Caco-2 (cell line): ENCODE data around the gene ANO4. TPM values are rescaled to one million over a fixed set of nuclear protein-coding genes. Genes with fewer than 3 reads are reported as not detected.

Experiments
- BruUV-seq: library from RNA; stranded (reverse); fragments of 400-500 nt; replicated peaks from 2 replicates; lab custom pipeline; 2021; lab: Mats Ljungman, UMichigan
- CTCF ChIA-PET: fragments of 300-600 bp; sonication (Branson Sonifier 250); formaldehyde crosslinking; loops from one replicate; lab custom pipeline; 2022; ENCODE audit warnings: antibody characterized with exemption; lab: Charles Lee
- POLR2A ChIA-PET: fragments of 300-600 bp; sonication (Branson Sonifier 250); formaldehyde crosslinking; loops from one replicate; lab custom pipeline; 2022; ENCODE audit warnings: antibody characterized with exemption; lab: Charles Lee
- DNase-seq, 2 experiments: peaks; one replicate each; pipeline versions ENCODE4 v3.0.0 to v3.0.0-alpha.2; 2020 to 2022
- H3K27me3 ChIP-seq: replicated peaks from 2 replicates; pipeline ENCODE4 v1.6.0; 2011; ENCODE audit warnings: low read length; ENCODE audit not compliant: control insufficient read depth, insufficient read depth
- H3K36me3 ChIP-seq: 2 replicates; pipeline ENCODE4 v1.5.1; 2011; ENCODE audit warnings: low read length; ENCODE audit not compliant: control insufficient read depth, insufficient read depth
- H3K4me1 ChIP-seq: fragments of 250-450 bp; sonication (Bioruptor Pico); 2 replicates; pipeline ENCODE4 v1.5.1; 2020; ENCODE audit warnings: mild to moderate bottlenecking
- H3K4me3 ChIP-seq: 2 replicates; pipeline ENCODE4 v1.5.1; 2011; ENCODE audit warnings: low read depth, mild to moderate bottlenecking, control low read depth, low read length
- H3K9me3 ChIP-seq: fragments of 250-450 bp; sonication (Bioruptor Pico); 2 replicates; pipeline ENCODE4 v1.5.1; 2020; ENCODE audit warnings: mild to moderate bottlenecking, moderate library complexity
- H3K27ac Mint-ChIP-seq: one replicate; pipeline ENCODE4 v1.8.0; 2022; ENCODE audit warnings: mixed read lengths; ENCODE audit not compliant: unreplicated experiment
- H3K27me3 Mint-ChIP-seq: one replicate; pipeline ENCODE4 v1.8.0; 2022; ENCODE audit warnings: mixed read lengths; ENCODE audit not compliant: insufficient read depth, unreplicated experiment
- H3K36me3 Mint-ChIP-seq: one replicate; pipeline ENCODE4 v1.8.0; 2022; ENCODE audit warnings: mild to moderate bottlenecking, mixed read lengths; ENCODE audit not compliant: insufficient read depth, unreplicated experiment
- H3K4me1 Mint-ChIP-seq: one replicate; pipeline ENCODE4 v1.8.0; 2022; ENCODE audit warnings: low read depth, mixed read lengths; ENCODE audit not compliant: unreplicated experiment
- H3K4me3 Mint-ChIP-seq: one replicate; pipeline ENCODE4 v1.8.0; 2022; ENCODE audit warnings: mild to moderate bottlenecking, moderate library complexity, mixed read lengths; ENCODE audit not compliant: unreplicated experiment
- H3K9me3 Mint-ChIP-seq: one replicate; pipeline ENCODE4 v1.8.0; 2022; ENCODE audit warnings: mixed read lengths; ENCODE audit not compliant: unreplicated experiment
- CTCF ChIP-seq, 2 experiments: fragments of 200-600 bp in 1 of 2; IDR thresholded peaks; 1 replicate in 1 of 2; 2 replicates in 1 of 2; pipeline versions ENCODE4 v1.5.1 to v1.8.0; 2011 to 2022; ENCODE audit warnings: antibody characterized with exemption in 1 of 2, control low read depth in 1 of 2, inconsistent platforms in 1 of 2, low read depth in 1 of 2, low read length in 1 of 2, mild to moderate bottlenecking in 1 of 2, moderate library complexity in 1 of 2; ENCODE audit not compliant: insufficient read depth in 1 of 2, severe bottlenecking in 1 of 2, unreplicated experiment in 1 of 2
- intact Hi-C: fragments of 100-400 bp; cut with micrococcal nuclease; formaldehyde crosslinking; loops from one replicate; pipeline ENCODE4 v1.10.0; 2022; ENCODE audit not compliant: unreplicated experiment
- total RNA-seq: library from RNA; stranded (reverse); gene quantifications from 2 replicates; pipeline ENCODE4 v1.2.3, GENCODE V29; 2022

ANO4 gene
- total RNA-seq, 1 experiment from 2014 or later: 0.09 TPM

- Histone ChIP-seq H3K9me3 (peaks cover 4% of the 10 kb centered on the region; the same call in 1 of the 2 replicates), H3K27me3 (no peaks in the 10 kb centered on the region), H3K4me3 (no peak overlapping the region), H3K36me3 (no peaks in the 10 kb centered on the region), H3K4me1 (no peaks in the 10 kb centered on the region)
- POLR2A ChIA-PET: no interaction called here
- intact Hi-C loops: no loop called here
- no peak for DNase-seq
- no TSS peak for BruUV-seq
- Mint-ChIP-seq H3K36me3 (no peaks in the 10 kb centered on the region), H3K9me3 (no peaks in the 10 kb centered on the region), H3K27me3 (peaks cover 23% of the 10 kb centered on the region), H3K27ac (no peak overlapping the region), H3K4me3 (no peak overlapping the region), H3K4me1 (no peaks in the 10 kb centered on the region)
- CTCF ChIA-PET: no interaction called here
- TF ChIP-seq CTCF (IDR thresholded peaks at IDR 0.05; ENCODE audit: insufficient read depth in 1 of 2, low read depth in 1 of 2, low read length in 1 of 2, severe bottlenecking in 1 of 2, unreplicated experiment in 1 of 2): no peak
Measured at GRCh38 chr12:101165319-101165718, 370.7 kb downstream of the ANO4 start.

GRCh38 chr12:101166866-101167265 lies 372.3 kb downstream of the ANO4 start:
- no peaks in the 10 kb centered on the region for H3K36me3 Mint-ChIP-seq
- ChIA-PET POLR2A (no interaction called here), CTCF (no interaction called here)
- no TSS peak for BruUV-seq
- Histone ChIP-seq H3K36me3 (no peaks in the 10 kb centered on the region), H3K9me3 (peaks cover 4% of the 10 kb centered on the region; the same call in 1 of the 2 replicates), H3K27me3 (no peaks in the 10 kb centered on the region), H3K4me3 (no peak overlapping the region), H3K4me1 (no peaks in the 10 kb centered on the region)
- no peak for TF ChIP-seq CTCF (IDR thresholded peaks at IDR 0.05; ENCODE audit: insufficient read depth in 1 of 2, low read depth in 1 of 2, low read length in 1 of 2, severe bottlenecking in 1 of 2, unreplicated experiment in 1 of 2)
- H3K4me1 Mint-ChIP-seq: no peaks in the 10 kb centered on the region
- H3K27me3 Mint-ChIP-seq: peaks cover 26% of the 10 kb centered on the region
- no peak overlapping the region for H3K4me3 Mint-ChIP-seq
- no peak for DNase-seq
- H3K27ac Mint-ChIP-seq: no peak overlapping the region
- intact Hi-C loops: no loop called here
- H3K9me3 Mint-ChIP-seq: no peaks in the 10 kb centered on the region

GRCh38 chr12:101168001-101168400 lies 373.4 kb downstream of the ANO4 start:
- peaks cover 4% of the 10 kb centered on the region; the same call in 1 of the 2 replicates for H3K9me3 ChIP-seq
- H3K27me3 Mint-ChIP-seq: peaks cover 24% of the 10 kb centered on the region
- CTCF ChIA-PET: no interaction called here
- intact Hi-C loops: no loop called here
- no peaks in the 10 kb centered on the region for H3K36me3 Mint-ChIP-seq
- no peaks in the 10 kb centered on the region for H3K36me3 ChIP-seq
- H3K27me3 ChIP-seq: no peaks in the 10 kb centered on the region
- no peak for DNase-seq
- no peak overlapping the region for H3K27ac Mint-ChIP-seq
- BruUV-seq: no TSS peak
- POLR2A ChIA-PET: no interaction called here
- TF ChIP-seq CTCF (IDR thresholded peaks at IDR 0.05; ENCODE audit: insufficient read depth in 1 of 2, low read depth in 1 of 2, low read length in 1 of 2, severe bottlenecking in 1 of 2, unreplicated experiment in 1 of 2): no peak
- H3K4me1 ChIP-seq: no peaks in the 10 kb centered on the region
- H3K4me1 Mint-ChIP-seq: no peaks in the 10 kb centered on the region
- no peak overlapping the region for H3K4me3 ChIP-seq
- H3K9me3 Mint-ChIP-seq: no peaks in the 10 kb centered on the region
- H3K4me3 Mint-ChIP-seq: no peak overlapping the region
